ENCODE data around the gene ARHGAP28.
"Not testable (repeated sequence)": the region's sequence is repeated elsewhere in the genome, so short reads cannot be mapped to it uniquely, and the experiment has no call there.

The ARHGAP28 gene

GRCh38 chr18:6929370-6930102 is 200.0 kb downstream of the ARHGAP28 start:
- DNase-seq (ENCODE audit: extremely low spot score): no peak
- POLR2A ChIA-PET: no interaction called here
- TF ChIP-seq CTCF (IDR thresholded peaks at IDR 0.05; ENCODE audit: control extremely low read depth, extremely low read depth, low read depth, missing control alignments): no peak
- CTCF ChIA-PET: no interaction called here

GRCh38 chr18:6934859-6935258 is 205.3 kb downstream of the ARHGAP28 start:
- POLR2A ChIA-PET: no interaction called here
- no peak for DNase-seq (ENCODE audit: extremely low spot score)
- TF ChIP-seq CTCF (IDR thresholded peaks at IDR 0.05; ENCODE audit: control extremely low read depth, extremely low read depth, low read depth, missing control alignments): no peak
- CTCF ChIA-PET: interaction anchor here (2.4 kb wide), 1 partner anchor 13 kb away, joined by 7 read pairs; no protein-coding TSS in a partner anchor

GRCh38 chr18:6938003-6938402 is 208.5 kb downstream of the ARHGAP28 start:
- DNase-seq (ENCODE audit: extremely low spot score): no peak
- no peak for TF ChIP-seq CTCF (IDR thresholded peaks at IDR 0.05; ENCODE audit: control extremely low read depth, extremely low read depth, low read depth, missing control alignments)
- CTCF ChIA-PET: no interaction called here
- POLR2A ChIA-PET: interaction anchor here (0.6 kb wide), 1 partner anchor 325 kb away, joined by 6 read pairs; no protein-coding TSS in a partner anchor

- DNase-seq (ENCODE audit: extremely low spot score); CTCF ChIA-PET: not testable (repeated sequence)
- POLR2A ChIA-PET: interaction anchor here (0.6 kb wide), 1 partner anchor 325 kb away, joined by 6 read pairs; no protein-coding TSS in a partner anchor
Measured at GRCh38 chr18:6938403-6938802, 208.9 kb downstream of the ARHGAP28 start.

GRCh38 chr18:6939972-6940371 is 210.5 kb downstream of the ARHGAP28 start:
- no peak for TF ChIP-seq CTCF (IDR thresholded peaks at IDR 0.05; ENCODE audit: control extremely low read depth, extremely low read depth, low read depth, missing control alignments)
- ChIA-PET CTCF (no interaction called here), POLR2A (no interaction called here)
- DNase-seq (ENCODE audit: extremely low spot score): no peak

- no peak for DNase-seq (ENCODE audit: extremely low spot score)
- TF ChIP-seq CTCF (IDR thresholded peaks at IDR 0.05; ENCODE audit: control extremely low read depth, extremely low read depth, low read depth, missing control alignments): no peak
- CTCF ChIA-PET: no interaction called here
- POLR2A ChIA-PET: no interaction called here
Measured at GRCh38 chr18:6940451-6940850, 210.9 kb downstream of the ARHGAP28 start.

GRCh38 chr18:6941996-6942395 is 212.5 kb downstream of the ARHGAP28 start:
- DNase-seq (ENCODE audit: extremely low spot score): no peak
- no peak for TF ChIP-seq CTCF (IDR thresholded peaks at IDR 0.05; ENCODE audit: control extremely low read depth, extremely low read depth, low read depth, missing control alignments)
- ChIA-PET POLR2A (no interaction called here), CTCF (interaction anchor here (1.2 kb wide), 1 partner anchor 17 kb away, joined by 3 read pairs; no protein-coding TSS in a partner anchor)

Data from GM10248 (cell line).